SU-DHL-6 (cell line): ENCODE results near the gene UBE2D1.

Experiments used
- H2AFZ ChIP-seq: fragments of 200-600 bp; sonication (generic); 2 replicates; pipeline ENCODE4 v1.6.1; 2014; ENCODE audit warnings: low read depth, mild to moderate bottlenecking, moderate library complexity, mixed read lengths, antibody characterized with exemption, low read length; ENCODE audit not compliant: severe bottlenecking
- H3F3A ChIP-seq: fragments of 200-600 bp; shearing (Covaris generic); 2 replicates; pipeline ENCODE4 v1.6.0; 2016; ENCODE audit warnings: antibody characterized with exemption, mild to moderate bottlenecking; ENCODE audit not compliant: insufficient read depth
- H3K27ac ChIP-seq: fragments of 200-600 bp; sonication (generic); 2 replicates; pipeline ENCODE4 v1.5.1; 2016; ENCODE audit warnings: low read depth, mild to moderate bottlenecking, low read length, moderate library complexity, mixed read lengths
- H3K27me3 ChIP-seq: fragments of 200-600 bp; sonication (generic), shearing (Covaris generic); 2 replicates; pipeline ENCODE4 v1.6.0; 2014; ENCODE audit warnings: mild to moderate bottlenecking, low read length
- H3K36me3 ChIP-seq: fragments of 200-600 bp; sonication (generic); 2 replicates; pipeline ENCODE4 v1.6.1; 2014; ENCODE audit warnings: mild to moderate bottlenecking, low read length, mixed read lengths
- H3K4me2 ChIP-seq: fragments of 300-600, 200-600 bp; shearing (Covaris generic), sonication (generic); 2 replicates; pipeline ENCODE4 v1.6.0; 2014; ENCODE audit warnings: low read length, low read depth, mild to moderate bottlenecking; ENCODE audit not compliant: poor library complexity, severe bottlenecking
- H3K4me3 ChIP-seq: fragments of 200-600 bp; sonication (generic); 2 replicates; pipeline ENCODE4 v1.5.1; 2014; ENCODE audit warnings: antibody characterized with exemption, low read length, mild to moderate bottlenecking, mixed read lengths; ENCODE audit not compliant: insufficient read depth, poor library complexity, severe bottlenecking
- H3K79me2 ChIP-seq: fragments of 200-600 bp; sonication (generic); 2 replicates; pipeline ENCODE4 v1.6.1; 2014; ENCODE audit warnings: mild to moderate bottlenecking, low read length, moderate library complexity; ENCODE audit not compliant: insufficient read depth
- H3K9ac ChIP-seq: fragments of 200-600 bp; sonication (generic); 2 replicates; pipeline ENCODE4 v1.7.0; 2014; ENCODE audit warnings: mild to moderate bottlenecking, low read length
- H3K9me2 ChIP-seq: fragments of 200-600 bp; sonication (generic); replicated peaks from 2 replicates; pipeline ENCODE4 v1.6.1; 2014; ENCODE audit warnings: low read length; ENCODE audit not compliant: insufficient read depth
- H3K9me3 ChIP-seq: fragments of 200-600 bp; sonication (generic); 2 replicates; pipeline ENCODE4 v1.6.1; 2014; ENCODE audit warnings: low read length, mixed read lengths; ENCODE audit not compliant: insufficient read depth
- H4K20me1 ChIP-seq: fragments of 200-600 bp; sonication (generic); 2 replicates; pipeline ENCODE4 v1.6.1; 2014; ENCODE audit warnings: low read depth, mild to moderate bottlenecking, antibody characterized with exemption, low read length, moderate library complexity, mixed read lengths
- CTCF ChIP-seq: fragments of 200-600 bp; sonication (generic); IDR thresholded peaks from one replicate; pipeline ENCODE4 v1.5.1; 2017; ENCODE audit warnings: antibody characterized with exemption, mild to moderate bottlenecking, low read length, moderate library complexity; ENCODE audit not compliant: insufficient read depth, poor library complexity, severe bottlenecking
- EZH2phosphoT487 ChIP-seq: fragments of 200-600 bp; sonication (generic), shearing (Covaris generic); conservative IDR thresholded peaks from 2 replicates; pipeline ENCODE4 v1.6.1; 2018; ENCODE audit warnings: mild to moderate bottlenecking, antibody characterized with exemption, low read length, moderate library complexity, mixed read lengths

Gene UBE2D1

GRCh38 chr10:58305821-58306220 is 29.0 kb upstream of the UBE2D1 start:
- no peak overlapping the region for H3K27ac ChIP-seq
- no peaks in the 10 kb centered on the region for H4K20me1 ChIP-seq
- no peak overlapping the region for H3K9ac ChIP-seq
- H3K27me3 ChIP-seq, result no peaks in the 10 kb centered on the region
- no peak overlapping the region for H2AFZ ChIP-seq
- H3K4me3 ChIP-seq, result no peak overlapping the region
- TF ChIP-seq CTCF (no peak), EZH2phosphoT487 (no peak)
- no peak overlapping the region for H3K4me2 ChIP-seq
- H3K36me3 ChIP-seq, result no peaks in the 10 kb centered on the region
- H3K79me2 ChIP-seq, result no peaks in the 10 kb centered on the region
- H3F3A ChIP-seq, result no peaks in the 10 kb centered on the region
- H3K9me2 ChIP-seq, result no peaks in the 10 kb centered on the region
- no peaks in the 10 kb centered on the region for H3K9me3 ChIP-seq

GRCh38 chr10:58307676-58308075 is 27.1 kb upstream of the UBE2D1 start:
- Histone ChIP-seq H3K4me3 (no peak overlapping the region), H3F3A (no peaks in the 10 kb centered on the region), H3K9ac (no peak overlapping the region), H3K9me3 (no peaks in the 10 kb centered on the region), H3K36me3 (no peaks in the 10 kb centered on the region), H3K27ac (no peak overlapping the region), H4K20me1 (no peaks in the 10 kb centered on the region), H3K4me2 (no peak overlapping the region), H3K9me2 (no peaks in the 10 kb centered on the region), H3K79me2 (no peaks in the 10 kb centered on the region), H2AFZ (no peak overlapping the region), H3K27me3 (no peaks in the 10 kb centered on the region)
- TF ChIP-seq EZH2phosphoT487 (no peak), CTCF (no peak)

GRCh38 chr10:58311026-58311425 is 23.8 kb upstream of the UBE2D1 start:
- no peaks in the 10 kb centered on the region for H3K36me3 ChIP-seq
- no peaks in the 10 kb centered on the region for H3K9me2 ChIP-seq
- H3K9me3 ChIP-seq, result no peaks in the 10 kb centered on the region
- no peaks in the 10 kb centered on the region for H3K27me3 ChIP-seq
- H2AFZ ChIP-seq, result no peak overlapping the region
- no peak overlapping the region for H3K4me3 ChIP-seq
- H3K79me2 ChIP-seq, result no peaks in the 10 kb centered on the region
- H4K20me1 ChIP-seq, result no peaks in the 10 kb centered on the region
- TF ChIP-seq EZH2phosphoT487, result no peak
- TF ChIP-seq CTCF, result no peak
- no peak overlapping the region for H3K9ac ChIP-seq
- no peaks in the 10 kb centered on the region for H3F3A ChIP-seq
- H3K27ac ChIP-seq, result no peak overlapping the region
- no peak overlapping the region for H3K4me2 ChIP-seq

- no peak overlapping the region for H3K27ac ChIP-seq
- no peaks in the 10 kb centered on the region for H3K79me2 ChIP-seq
- no peaks in the 10 kb centered on the region for H3K9me3 ChIP-seq
- H3K4me3 ChIP-seq, result no peak overlapping the region
- H2AFZ ChIP-seq, result no peak overlapping the region
- H4K20me1 ChIP-seq, result no peaks in the 10 kb centered on the region
- H3K4me2 ChIP-seq, result no peak overlapping the region
- no peak overlapping the region for H3K9ac ChIP-seq
- H3K36me3 ChIP-seq, result no peaks in the 10 kb centered on the region
- TF ChIP-seq CTCF (no peak), EZH2phosphoT487 (no peak)
- no peaks in the 10 kb centered on the region for H3K27me3 ChIP-seq
- no peaks in the 10 kb centered on the region for H3F3A ChIP-seq
- no peaks in the 10 kb centered on the region for H3K9me2 ChIP-seq
Observed at GRCh38 chr10:58316874-58317273, 17.9 kb upstream of the UBE2D1 start.
